ENCODE measurements around the gene MFAP4. TPM values are rescaled to one million over a fixed set of nuclear protein-coding genes. Genes with fewer than 3 reads are reported as not detected.

Gene MFAP4
- total RNA-seq, 2 donors from 2014 or later: not detected

DNA sequence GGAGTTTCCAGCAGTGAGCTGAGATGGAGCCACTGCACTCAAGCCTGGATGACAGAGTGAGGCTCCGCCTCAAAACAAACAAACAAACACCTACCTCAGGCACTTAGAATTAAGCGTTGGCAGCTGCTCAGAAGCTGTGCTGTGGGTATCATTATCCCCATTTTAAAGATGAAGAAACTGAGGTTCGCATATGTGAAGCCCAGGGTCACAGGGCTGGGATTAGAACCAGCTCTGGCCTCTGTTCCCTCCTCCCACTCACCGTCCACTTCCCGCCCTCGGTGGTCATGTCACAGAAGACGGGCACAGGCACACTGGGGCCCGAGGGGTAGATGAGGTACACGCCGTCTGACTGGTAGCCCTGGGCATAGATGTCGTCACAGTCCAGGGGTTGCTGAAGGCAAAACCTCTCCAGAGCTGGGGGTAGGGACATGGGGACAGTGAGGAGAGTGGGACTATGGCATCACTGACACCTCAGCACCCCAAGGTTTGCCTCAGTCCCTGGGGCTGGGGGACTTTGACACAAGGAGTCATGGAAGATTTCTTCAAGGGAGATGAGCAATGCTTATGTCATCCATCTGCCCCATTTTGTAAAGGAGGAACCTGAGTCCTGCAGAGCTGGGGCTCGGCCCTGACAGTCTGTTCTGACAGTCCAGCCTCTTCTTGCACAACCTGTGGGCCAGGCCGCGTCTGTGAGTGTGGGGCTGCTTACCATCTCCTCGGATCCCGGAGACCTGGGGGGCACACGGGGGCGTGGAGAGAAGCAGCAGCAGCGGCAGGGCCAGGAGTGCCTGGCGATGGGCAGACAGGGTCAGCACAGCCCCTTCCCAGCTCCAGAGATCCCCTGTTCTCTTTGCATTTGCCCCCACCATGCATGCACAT, 700 bp downstream of the MFAP4 start:
- Mint-ChIP-seq H3K27me3 (peaks cover 0 to 2% of the 10 kb centered on the region in 2 donors), H3K4me1 (ENCODE audit: low read depth in 2 of 2) (peaks cover 13 to 15% of the 10 kb centered on the region in 2 donors), H3K27ac (no peak overlapping the region), H3K36me3 (no peaks in the 10 kb centered on the region), H3K4me3 (no peak overlapping the region), H3K9me3 (no peaks in the 10 kb centered on the region)
- no peak for DNase-seq (ENCODE audit: low spot score)
- peak; percentile 12 to 46 for ATAC-seq

- Mint-ChIP-seq H3K9me3 (no peaks in the 10 kb centered on the region), H3K36me3 (no peaks in the 10 kb centered on the region), H3K4me1 (ENCODE audit: low read depth in 2 of 2) (peaks cover 13 to 20% of the 10 kb centered on the region in 2 donors), H3K27ac (no peak overlapping the region), H3K27me3 (peaks cover 0 to 2% of the 10 kb centered on the region in 2 donors), H3K4me3 (no peak overlapping the region)
- DNase-seq (ENCODE audit: low spot score) (no peak), ATAC-seq (no peak)
These were observed 1.4 kb downstream of the MFAP4 start for GRCh38 chr17:19385521-19385983.

GRCh38 chr17:19384723-19385391, 2.1 kb downstream of the MFAP4 start:
- Mint-ChIP-seq H3K4me3 (no peak overlapping the region), H3K27ac (no peak overlapping the region), H3K27me3 (peaks cover 0 to 2% of the 10 kb centered on the region in 2 donors), H3K4me1 (ENCODE audit: low read depth in 2 of 2) (peaks cover 13 to 21% of the 10 kb centered on the region in 2 donors), H3K36me3 (no peaks in the 10 kb centered on the region), H3K9me3 (no peaks in the 10 kb centered on the region)
- no peak for DNase-seq (ENCODE audit: low spot score)
- no peak for ATAC-seq

- no peak overlapping the region for H3K4me3 Mint-ChIP-seq
- peaks cover 21 to 30% of the 10 kb centered on the region in 2 donors for H3K4me1 Mint-ChIP-seq (ENCODE audit: low read depth in 2 of 2)
- DNase-seq (ENCODE audit: low spot score): no peak
- no peak for ATAC-seq
- no peaks in the 10 kb centered on the region for H3K36me3 Mint-ChIP-seq
- H3K27ac Mint-ChIP-seq: peak overlapping the region in 1 of 2 donors; percentile 12
- H3K9me3 Mint-ChIP-seq: no peaks in the 10 kb centered on the region
- H3K27me3 Mint-ChIP-seq: peaks cover 0 to 2% of the 10 kb centered on the region in 2 donors
These were observed 3.1 kb downstream of the MFAP4 start for GRCh38 chr17:19383681-19384470.

DNA sequence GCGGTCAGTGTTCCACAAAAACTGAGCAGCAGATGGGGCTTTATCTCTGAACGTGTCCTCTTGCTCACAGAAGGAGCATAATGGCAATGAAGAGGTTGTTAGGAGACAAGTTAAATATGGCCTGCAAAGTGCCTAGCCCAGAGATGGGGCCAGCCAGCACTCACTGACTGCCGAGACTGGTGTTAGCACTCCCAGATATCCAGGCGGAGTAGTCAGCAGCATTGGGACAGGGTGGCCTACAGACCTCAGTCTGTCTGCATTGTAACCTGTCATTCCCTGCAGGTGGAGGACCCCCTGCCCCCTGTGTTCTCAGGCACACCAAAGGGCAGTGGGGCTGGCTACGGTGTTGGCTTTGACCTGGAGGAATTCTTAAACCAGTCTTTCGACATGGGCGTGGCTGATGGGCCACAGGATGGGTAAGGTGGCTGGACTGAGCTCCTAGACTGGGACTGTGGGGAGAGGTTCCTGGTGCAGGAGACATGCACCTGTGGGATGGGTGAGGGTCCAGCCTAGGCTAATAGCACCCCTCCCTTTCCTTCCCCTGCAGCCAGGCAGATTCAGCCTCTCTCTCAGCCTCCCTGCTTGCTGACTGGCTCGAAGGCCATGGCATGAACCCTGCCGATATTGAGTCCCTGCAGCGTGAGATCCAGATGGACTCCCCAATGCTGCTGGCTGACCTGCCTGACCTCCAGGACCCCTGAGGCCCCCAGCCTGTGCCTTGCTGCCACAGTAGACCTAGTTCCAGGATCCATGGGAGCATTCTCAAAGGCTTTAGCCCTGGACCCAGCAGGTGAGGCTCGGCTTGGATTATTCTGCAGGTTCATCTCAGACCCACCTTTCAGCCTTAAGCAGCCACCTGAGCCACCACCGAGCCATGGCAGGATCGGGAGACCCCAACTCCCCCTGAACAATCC, 4.2 kb downstream of the MFAP4 start:
- H3K27me3 Mint-ChIP-seq: no peaks in the 10 kb centered on the region
- DNase-seq (ENCODE audit: low spot score) (no peak), ATAC-seq (no peak)
- H3K4me3 Mint-ChIP-seq: no peak overlapping the region
- peaks cover 17 to 27% of the 10 kb centered on the region in 2 donors for H3K4me1 Mint-ChIP-seq (ENCODE audit: low read depth in 2 of 2)
- H3K36me3 Mint-ChIP-seq: no peaks in the 10 kb centered on the region
- H3K27ac Mint-ChIP-seq: no peak overlapping the region
- no peaks in the 10 kb centered on the region for H3K9me3 Mint-ChIP-seq

- no peaks in the 10 kb centered on the region for H3K9me3 Mint-ChIP-seq
- H3K36me3 Mint-ChIP-seq: no peaks in the 10 kb centered on the region
- ATAC-seq: no peak
- DNase-seq (ENCODE audit: low spot score): no peak
- H3K27me3 Mint-ChIP-seq: no peaks in the 10 kb centered on the region
- H3K27ac Mint-ChIP-seq: no peak overlapping the region
- peaks cover 21 to 30% of the 10 kb centered on the region in 2 donors for H3K4me1 Mint-ChIP-seq (ENCODE audit: low read depth in 2 of 2)
- no peak overlapping the region for H3K4me3 Mint-ChIP-seq
These were observed 5.1 kb downstream of the MFAP4 start for GRCh38 chr17:19381741-19382444.

- no peak overlapping the region for H3K4me3 Mint-ChIP-seq
- no peaks in the 10 kb centered on the region for H3K27me3 Mint-ChIP-seq
- H3K4me1 Mint-ChIP-seq (ENCODE audit: low read depth in 2 of 2): peaks cover 24 to 32% of the 10 kb centered on the region in 2 donors
- no peak for DNase-seq (ENCODE audit: low spot score)
- no peak overlapping the region for H3K27ac Mint-ChIP-seq
- ATAC-seq: no peak
- no peaks in the 10 kb centered on the region for H3K9me3 Mint-ChIP-seq
- H3K36me3 Mint-ChIP-seq: no peaks in the 10 kb centered on the region
These were observed 5.6 kb downstream of the MFAP4 start for GRCh38 chr17:19381361-19381740.

DNA sequence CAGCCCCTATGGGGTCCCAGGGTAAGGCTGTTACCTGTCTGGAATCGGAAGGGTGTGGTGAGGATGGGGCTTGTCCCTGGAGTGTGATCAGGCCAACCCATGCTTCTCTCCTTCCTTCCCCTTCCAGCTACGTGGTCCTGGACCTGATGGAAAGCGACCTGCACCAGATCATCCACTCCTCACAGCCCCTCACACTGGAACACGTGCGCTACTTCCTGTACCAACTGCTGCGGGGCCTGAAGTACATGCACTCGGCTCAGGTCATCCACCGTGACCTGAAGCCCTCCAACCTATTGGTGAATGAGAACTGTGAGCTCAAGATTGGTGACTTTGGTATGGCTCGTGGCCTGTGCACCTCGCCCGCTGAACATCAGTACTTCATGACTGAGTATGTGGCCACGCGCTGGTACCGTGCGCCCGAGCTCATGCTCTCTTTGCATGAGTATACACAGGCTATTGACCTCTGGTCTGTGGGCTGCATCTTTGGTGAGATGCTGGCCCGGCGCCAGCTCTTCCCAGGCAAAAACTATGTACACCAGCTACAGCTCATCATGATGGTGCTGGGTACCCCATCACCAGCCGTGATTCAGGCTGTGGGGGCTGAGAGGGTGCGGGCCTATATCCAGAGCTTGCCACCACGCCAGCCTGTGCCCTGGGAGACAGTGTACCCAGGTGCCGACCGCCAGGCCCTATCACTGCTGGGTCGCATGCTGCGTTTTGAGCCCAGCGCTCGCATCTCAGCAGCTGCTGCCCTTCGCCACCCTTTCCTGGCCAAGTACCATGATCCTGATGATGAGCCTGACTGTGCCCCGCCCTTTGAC, 6.3 kb downstream of the MFAP4 start:
- Mint-ChIP-seq H3K4me3 (no peak overlapping the region), H3K4me1 (ENCODE audit: low read depth in 2 of 2) (peaks cover 29 to 33% of the 10 kb centered on the region in 2 donors), H3K27ac (no peak overlapping the region), H3K27me3 (no peaks in the 10 kb centered on the region), H3K9me3 (no peaks in the 10 kb centered on the region), H3K36me3 (no peaks in the 10 kb centered on the region)
- ATAC-seq (no peak), DNase-seq (ENCODE audit: low spot score) (no peak)

- Mint-ChIP-seq H3K36me3 (no peaks in the 10 kb centered on the region), H3K4me1 (ENCODE audit: low read depth in 2 of 2) (peaks cover 29 to 32% of the 10 kb centered on the region in 2 donors), H3K9me3 (no peaks in the 10 kb centered on the region), H3K27ac (peak overlapping the region; percentile 45 to 93), H3K27me3 (no peaks in the 10 kb centered on the region), H3K4me3 (peak overlapping the region; percentile 62)
- DNase-seq (ENCODE audit: low spot score): no peak
- ATAC-seq: no peak
These were observed 7.5 kb downstream of the MFAP4 start for GRCh38 chr17:19379361-19380065.

- H3K9me3 Mint-ChIP-seq: no peaks in the 10 kb centered on the region
- peaks cover 26 to 32% of the 10 kb centered on the region in 2 donors for H3K4me1 Mint-ChIP-seq (ENCODE audit: low read depth in 2 of 2)
- peak; percentile 7 to 9 for ATAC-seq
- DNase-seq (ENCODE audit: low spot score): peak; percentile 49
- H3K27me3 Mint-ChIP-seq: no peaks in the 10 kb centered on the region
- H3K4me3 Mint-ChIP-seq: peak within 1 kb of the TSS; percentile 92
- H3K36me3 Mint-ChIP-seq: no peaks in the 10 kb centered on the region
- peak within 1 kb of the TSS; percentile 93 to 97 for H3K27ac Mint-ChIP-seq
These were observed 8.3 kb downstream of the MFAP4 start, which contains the start of gene MAPK7 for GRCh38 chr17:19378416-19379360. Gene MAPK7 (plus strand): TSS chr17:19378498. CDS start chr17:19378901, 403 bp downstream.

Data from natural killer cell treated with Interleukin-12 subunit alpha and Interleukin-12 subunit beta and Interleukin-15 and Interleukin-18, amount 100 ng/mL, for 72 hours (primary cell).